Activated T-cell treated with anti-CD3 and anti-CD28 coated beads, Interleukin-2, amount 50 U/mL, for 4 hours (primary cell): ENCODE results near the gene RPGRIP1L. TPM values are rescaled to one million over a fixed set of nuclear protein-coding genes. Genes with fewer than 3 reads are reported as not detected.

Experiments used
- ATAC-seq, 2 donors: fragments of 200-7000 bp; cut with Tn5 transposase; one replicate each; pipeline ENCODE4 v1.10.0; 2021
- DNase-seq: peaks from one replicate; pipeline ENCODE4 v3.0.0-alpha.2; 2020
- H3K27me3 Mint-ChIP-seq: one replicate; pipeline ENCODE4 v1.8.0; 2021; ENCODE audit warnings: low read depth, mixed read lengths
- H3K36me3 Mint-ChIP-seq: one replicate; pipeline ENCODE4 v1.8.0; 2022; ENCODE audit warnings: mixed read lengths; ENCODE audit not compliant: insufficient read depth
- H3K4me1 Mint-ChIP-seq: one replicate; pipeline ENCODE4 v1.8.0; 2021; ENCODE audit warnings: low read depth, mixed read lengths
- H3K4me3 Mint-ChIP-seq: one replicate; pipeline ENCODE4 v1.8.0; 2021; ENCODE audit warnings: mild to moderate bottlenecking, moderate library complexity, mixed read lengths
- H3K9me3 Mint-ChIP-seq: one replicate; pipeline ENCODE4 v1.8.0; 2021; ENCODE audit warnings: mixed read lengths
- total RNA-seq, 3 donors: library from RNA; stranded (reverse); gene quantifications; one replicate each; pipeline ENCODE4 v1.2.1, GENCODE V29; 2021

The RPGRIP1L gene
- total RNA-seq, 3 donors from 2014 or later: 5.4 to 6.6 (median 5.9) TPM

- DNase-seq (peak; percentile 41), ATAC-seq (peak; percentile 88 to 90)
- H3K4me3 Mint-ChIP-seq: peak overlapping the region; percentile 31
- H3K4me1 Mint-ChIP-seq: peaks cover 27% of the 10 kb centered on the region
- no peaks in the 10 kb centered on the region for H3K36me3 Mint-ChIP-seq
- H3K9me3 Mint-ChIP-seq: no peaks in the 10 kb centered on the region
- peaks cover 2% of the 10 kb centered on the region for H3K27me3 Mint-ChIP-seq
Observed at GRCh38 chr16:53549970-53550690, 153.5 kb downstream of the RPGRIP1L start.

Other genes with a start within 250 kb of the RPGRIP1L start
- gene AKTIP, start 200.7 kb downstream of the RPGRIP1L start, total RNA-seq: 10 to 100 TPM; 22.9 to 28.6 (median 24.5) TPM
- 10 to 100 TPM; 41.3 to 47.8 (median 43.1) TPM for gene FTO, start 297 bp upstream of the RPGRIP1L start, total RNA-seq